CD4-positive, alpha-beta T cell treated with Interleukin-17A for 4 hours (primary cell): ENCODE data around the gene LMO1.

Experiments used
- DNase-seq: peaks from one replicate; pipeline ENCODE4 v3.0.0-alpha.2; 2020; ENCODE audit warnings: mixed read lengths

Gene LMO1

GRCh38 chr11:8203414-8203715 is 60.3 kb downstream of the LMO1 start:
- DNase-seq = no peak

- DNase-seq = no peak
Observed at GRCh38 chr11:8202516-8203413, 60.9 kb downstream of the LMO1 start.

DNA sequence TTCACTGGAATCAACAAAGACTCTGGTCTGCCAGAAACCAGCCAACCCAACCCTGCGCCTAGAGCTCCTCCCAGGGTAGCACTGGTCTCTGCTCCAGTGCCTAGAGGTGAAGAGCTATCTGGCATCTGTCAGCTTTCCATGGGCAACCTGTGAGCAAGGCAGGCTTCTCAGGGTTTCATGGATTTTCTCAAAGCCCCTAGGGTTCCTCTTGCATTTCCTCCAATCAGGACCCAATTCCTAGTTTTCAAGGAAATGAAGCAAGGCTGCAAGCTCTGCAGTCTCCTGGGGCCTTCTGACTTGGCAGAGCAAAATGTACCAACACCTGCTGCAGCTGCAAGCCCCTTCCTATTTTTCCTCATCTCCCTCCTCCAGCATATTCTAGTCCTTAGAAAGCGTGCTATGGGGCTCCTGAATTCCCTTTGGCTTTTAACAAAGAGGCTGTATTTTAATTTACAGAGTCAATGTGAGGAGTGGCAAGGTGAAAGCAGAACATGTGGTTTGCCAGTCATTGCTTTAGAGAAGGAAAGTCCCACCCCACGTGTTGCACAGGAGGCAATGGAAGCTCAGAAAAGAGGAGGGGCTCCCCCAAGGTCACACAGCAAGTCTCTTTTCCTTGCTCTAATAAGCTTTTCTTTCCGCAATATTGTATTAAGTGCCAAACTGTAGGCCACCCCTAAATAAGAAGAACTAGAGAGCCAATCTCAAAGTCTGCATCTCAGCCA is 61.9 kb downstream of the LMO1 start:
- no peak for DNase-seq

DNA sequence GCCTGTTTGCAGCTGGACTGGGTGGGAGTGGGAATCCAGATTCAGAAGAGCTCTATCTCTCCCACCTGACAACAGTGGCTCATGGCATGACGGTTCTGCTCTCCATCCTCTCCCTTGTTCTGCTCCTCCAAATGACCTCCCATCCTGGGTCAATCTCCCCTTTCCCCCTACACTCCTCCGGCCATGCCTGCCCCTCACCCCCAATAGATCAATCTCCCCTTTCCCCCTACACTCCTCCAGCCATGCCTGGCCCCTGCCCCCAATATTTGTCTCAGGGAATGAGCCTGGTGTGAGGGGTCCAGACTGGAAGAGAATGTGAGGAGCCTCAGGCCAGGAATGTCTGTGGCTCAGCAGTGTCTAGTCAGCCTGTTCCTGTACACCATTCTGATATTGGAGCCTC is 64.0 kb downstream of the LMO1 start:
- no peak for DNase-seq

DNA sequence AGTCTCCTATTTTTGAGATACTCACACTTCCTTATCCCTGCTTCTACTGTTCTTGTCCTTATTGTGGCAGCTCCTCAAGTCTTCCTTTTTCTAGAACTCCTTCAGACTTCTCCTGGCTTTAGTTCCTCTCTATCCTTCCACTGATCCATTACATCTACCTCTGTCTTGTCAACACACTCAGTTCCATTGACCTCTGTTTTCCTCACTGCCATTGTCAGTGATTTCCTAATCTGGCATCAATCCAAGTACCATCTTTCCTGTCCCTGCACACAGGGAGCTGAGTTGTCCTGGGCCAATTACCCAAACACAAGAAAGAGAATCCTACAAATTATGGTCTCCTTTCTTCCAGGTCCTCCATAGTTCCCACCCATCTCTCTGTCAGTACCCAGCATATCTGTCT is 66.9 kb downstream of the LMO1 start:
- no peak for DNase-seq

DNA sequence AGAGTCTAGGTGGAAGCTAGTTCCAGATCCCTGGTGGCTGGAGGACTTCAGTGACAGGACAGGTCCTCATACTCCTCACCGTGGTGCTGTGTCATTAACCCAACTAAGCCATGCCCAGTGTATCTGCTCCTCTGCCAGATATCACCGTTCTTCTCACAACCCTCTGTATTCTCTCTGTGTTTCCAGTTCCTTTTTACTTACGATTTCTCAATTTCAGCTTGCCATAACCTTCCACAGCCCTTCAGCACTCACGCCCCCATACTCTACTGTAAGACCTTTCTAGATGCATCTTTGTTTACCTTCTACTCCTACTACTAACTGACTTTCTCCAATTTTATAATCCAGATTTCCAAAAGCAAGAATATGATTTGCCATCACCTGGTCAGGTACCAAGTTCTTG is 68.7 kb downstream of the LMO1 start:
- no peak for DNase-seq

DNA sequence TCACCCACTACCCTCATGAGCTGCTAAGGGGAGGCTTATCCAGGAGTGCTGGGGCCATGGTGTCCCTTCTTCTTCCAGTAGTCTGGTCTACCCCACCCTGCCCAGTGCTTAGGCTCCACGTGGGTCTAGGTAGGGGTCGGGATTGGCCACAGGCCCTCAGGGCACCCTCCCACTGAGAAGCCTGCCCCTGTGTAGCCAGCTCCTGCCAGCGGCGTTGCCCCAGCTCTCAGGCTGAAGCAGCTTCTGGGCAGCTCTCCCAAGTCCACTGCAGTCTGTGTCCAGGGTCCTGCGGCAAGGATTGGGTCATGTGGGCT is 70.8 kb downstream of the LMO1 start:
- no peak for DNase-seq

DNA sequence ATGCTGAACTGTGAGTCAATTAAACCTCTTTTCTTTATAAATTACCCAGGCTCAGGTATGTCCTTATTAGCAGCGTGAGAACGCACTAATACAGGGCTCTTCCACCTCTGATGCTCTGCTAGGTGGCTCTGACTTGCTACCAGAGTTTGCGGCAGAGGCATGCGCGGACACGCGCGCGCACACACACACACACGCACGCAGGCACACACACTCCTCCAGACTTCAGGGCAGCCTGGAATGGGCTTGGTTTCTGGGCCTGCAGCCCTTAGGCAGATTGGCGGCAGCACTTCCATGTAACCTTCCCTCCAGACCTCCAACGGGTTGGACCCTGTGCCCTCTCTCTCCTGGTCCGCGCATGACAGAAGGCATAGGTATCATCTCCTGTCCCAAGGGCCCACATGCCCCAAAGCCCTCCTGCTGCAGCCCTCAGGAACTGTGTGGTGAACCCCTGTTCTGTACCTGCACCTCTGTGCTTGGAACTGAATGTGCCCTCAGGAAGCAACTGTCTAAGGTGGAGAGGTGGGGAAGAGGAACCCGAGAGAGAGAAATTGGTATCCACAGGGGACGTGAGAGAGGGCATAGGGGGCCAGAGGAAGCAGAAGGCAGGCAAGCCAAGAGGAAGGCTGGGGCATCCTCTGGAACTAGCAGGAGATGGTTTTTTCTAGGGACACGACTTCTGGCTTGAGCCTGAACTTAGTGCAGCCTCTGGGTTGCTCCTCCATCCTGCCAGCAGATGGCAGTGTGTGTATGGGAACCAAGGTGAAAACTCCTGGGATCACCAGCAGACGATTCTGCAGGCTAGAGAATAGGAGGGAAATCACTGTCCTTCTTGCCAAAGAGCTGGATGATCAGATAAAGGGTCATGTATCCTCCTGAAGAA is 71.4 kb downstream of the LMO1 start:
- DNase-seq = peak; percentile 46

- DNase-seq = no peak
Observed at GRCh38 chr11:8190431-8190830, 73.2 kb downstream of the LMO1 start.

DNA sequence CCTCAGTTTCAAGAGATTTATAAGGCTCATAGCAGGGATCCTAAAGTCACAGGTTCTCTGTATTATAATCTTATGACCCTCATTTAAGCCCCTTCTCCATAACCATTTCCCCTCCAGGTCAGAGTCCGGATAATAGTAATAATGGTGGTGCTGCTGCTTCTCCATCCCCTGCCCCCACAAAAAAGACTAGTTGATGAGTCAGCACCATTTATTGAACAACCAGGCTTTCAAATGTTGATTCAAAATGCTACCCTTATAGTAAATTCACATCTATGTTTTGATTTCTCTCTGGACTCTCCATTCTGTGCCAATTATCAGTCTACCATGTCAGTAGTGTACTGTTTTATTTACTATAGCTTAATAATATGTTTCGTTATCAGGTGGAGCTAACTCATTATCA is 77.2 kb downstream of the LMO1 start:
- DNase-seq = no peak

- DNase-seq = no peak
Observed at GRCh38 chr11:8183111-8183510, 80.6 kb downstream of the LMO1 start.

- no peak for DNase-seq
Observed at GRCh38 chr11:8180469-8180868, 83.2 kb downstream of the LMO1 start.

DNA sequence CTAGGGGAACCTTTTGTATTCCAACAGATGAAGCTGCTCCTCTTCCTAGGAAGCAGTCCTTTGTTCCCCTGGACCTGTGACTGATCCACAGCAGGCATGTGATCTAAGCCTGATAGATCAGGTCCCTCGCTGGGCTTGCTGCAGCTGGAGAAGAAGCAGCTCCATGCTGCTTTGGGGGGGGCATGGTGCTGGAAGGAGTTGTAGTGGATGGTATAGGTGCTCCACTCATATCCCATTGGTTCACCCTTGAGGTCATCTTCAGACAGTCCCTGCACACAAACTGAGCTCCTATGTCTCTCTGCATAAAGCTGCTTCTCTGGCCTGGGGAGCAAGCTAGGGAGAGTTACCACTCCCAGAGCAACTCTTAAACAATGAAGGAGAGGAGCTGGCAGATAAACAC is 85.4 kb downstream of the LMO1 start:
- DNase-seq = no peak

DNA sequence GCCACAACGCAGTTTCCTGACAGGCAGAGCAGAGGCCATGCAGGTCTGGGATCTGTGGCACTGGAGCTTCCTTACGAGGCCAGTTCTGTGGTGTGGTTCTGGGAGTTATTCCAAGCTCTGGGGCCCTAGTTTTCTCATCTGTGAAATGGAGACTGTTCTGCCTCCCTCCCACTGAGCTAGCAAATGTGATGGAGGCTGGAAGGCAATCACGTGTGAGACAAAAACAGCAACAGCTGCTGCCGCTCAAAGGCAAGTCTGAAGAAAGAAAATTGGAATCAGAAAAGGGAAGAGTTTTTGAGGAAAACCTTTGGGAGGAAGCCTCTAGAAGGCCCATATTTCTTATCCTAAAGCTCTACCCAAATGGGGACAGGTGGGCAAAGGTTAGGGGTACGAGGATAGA is 86.5 kb downstream of the LMO1 start:
- DNase-seq = no peak
